GM19397 (cell line): ENCODE measurements around the gene PPP1R16B.

Experiments used
- ATAC-seq: cut with Tn5 transposase; IDR thresholded peaks from one replicate; pipeline ENCODE4 v1.9.1; 2021; ENCODE audit warnings: mild to moderate bottlenecking, moderate library complexity; ENCODE audit not compliant: unreplicated experiment

Gene PPP1R16B

DNA sequence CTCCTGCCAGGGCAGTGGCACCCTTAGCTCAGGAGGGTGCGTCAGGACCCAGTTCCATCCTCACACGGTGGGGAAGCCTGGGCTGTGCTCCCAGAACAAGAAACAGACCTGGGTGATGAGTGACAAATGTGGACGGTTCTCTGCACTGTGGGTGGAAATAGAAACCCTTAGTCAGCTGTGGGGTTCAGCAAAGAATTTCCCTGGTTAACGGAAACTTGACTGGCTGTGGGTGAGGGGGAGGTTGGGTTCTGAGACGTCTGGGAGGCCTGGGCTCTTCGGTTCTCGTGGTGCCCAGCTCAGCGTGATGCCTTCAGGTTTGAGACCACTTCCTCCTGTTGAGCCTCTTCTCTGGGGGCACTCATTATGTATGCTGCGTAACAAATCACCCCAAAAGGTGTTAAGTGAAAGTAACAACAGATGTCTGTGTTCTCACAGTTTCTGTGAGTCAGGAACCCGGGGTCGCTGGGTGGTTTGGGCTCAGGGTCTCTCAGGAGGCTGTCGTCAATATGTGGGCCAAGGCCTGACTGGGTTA, 67.6 kb downstream of the PPP1R16B start:
- peak; percentile 55 for ATAC-seq

DNA sequence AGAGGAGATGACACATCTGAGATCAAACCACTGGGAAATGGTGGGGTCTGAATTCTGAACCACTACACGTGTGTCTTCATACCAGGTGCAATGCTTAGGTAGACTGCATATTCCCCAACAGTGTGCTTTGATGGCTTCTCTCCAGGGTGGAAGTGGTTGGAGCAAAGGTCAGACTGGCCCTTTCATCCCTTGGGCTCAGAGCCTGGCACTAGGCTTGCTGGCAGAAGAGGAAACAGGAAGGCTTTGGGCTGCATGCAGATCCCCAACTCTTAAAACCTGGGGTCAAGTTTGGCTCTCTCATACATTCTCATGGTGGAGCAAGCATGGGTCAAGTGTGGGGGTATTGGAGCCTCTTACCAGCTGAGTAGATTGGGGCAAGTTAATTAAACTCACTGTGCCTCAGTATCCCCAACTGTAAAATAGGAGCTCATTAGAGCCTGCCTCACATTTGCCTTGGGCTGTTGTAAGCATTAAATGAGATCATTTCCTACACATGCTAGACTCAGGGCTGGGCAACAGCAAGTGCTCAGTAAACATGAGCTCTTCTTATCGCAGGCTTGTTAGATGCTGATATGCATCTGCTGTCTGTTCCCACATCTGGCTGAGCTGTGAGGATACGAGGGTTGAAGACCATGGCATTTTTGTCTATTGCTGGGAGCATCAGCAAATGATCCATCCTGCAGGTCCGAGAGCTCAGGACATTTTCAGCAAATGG, 69.1 kb downstream of the PPP1R16B start:
- ATAC-seq: no peak

DNA sequence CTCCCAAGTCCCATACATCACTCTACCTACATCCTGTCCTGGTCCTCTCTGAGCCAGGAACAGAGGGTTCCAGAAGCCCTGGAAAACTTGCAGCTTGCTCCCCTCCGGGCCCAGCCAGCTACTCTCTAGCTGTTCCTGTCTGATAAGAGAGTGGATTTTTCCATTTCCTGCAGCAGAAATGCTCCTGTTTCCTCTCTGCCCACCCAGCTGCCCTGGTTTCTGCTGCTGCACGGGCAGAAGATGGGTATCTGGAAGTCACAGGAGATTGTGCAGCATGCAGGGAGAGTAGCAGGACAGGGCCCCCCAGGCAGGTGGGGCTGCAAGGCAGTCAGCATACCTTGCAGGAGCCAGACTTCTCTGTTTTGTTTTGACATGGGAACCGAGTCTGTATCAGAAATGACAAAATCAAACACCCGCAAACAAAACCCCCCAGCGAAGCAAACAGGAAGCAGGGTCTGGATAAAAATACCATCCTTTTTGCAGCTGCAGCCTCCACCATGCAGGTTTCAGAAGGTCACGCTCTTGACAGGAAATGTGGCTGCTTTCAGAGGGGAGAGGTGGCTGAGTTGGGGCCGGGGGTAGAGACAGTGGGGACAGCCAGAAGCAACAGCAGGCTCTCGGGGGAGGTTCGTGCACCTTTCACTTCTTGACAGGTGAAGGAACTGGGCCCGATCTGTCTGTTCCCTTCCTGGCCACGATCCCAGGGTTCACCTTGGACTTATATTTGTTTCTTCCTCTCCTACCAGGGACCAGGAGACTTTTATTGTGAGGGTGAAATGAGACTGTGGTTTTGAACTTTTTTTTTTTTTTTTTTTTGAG, 69.9 kb downstream of the PPP1R16B start:
- peak; percentile 63 for ATAC-seq

DNA sequence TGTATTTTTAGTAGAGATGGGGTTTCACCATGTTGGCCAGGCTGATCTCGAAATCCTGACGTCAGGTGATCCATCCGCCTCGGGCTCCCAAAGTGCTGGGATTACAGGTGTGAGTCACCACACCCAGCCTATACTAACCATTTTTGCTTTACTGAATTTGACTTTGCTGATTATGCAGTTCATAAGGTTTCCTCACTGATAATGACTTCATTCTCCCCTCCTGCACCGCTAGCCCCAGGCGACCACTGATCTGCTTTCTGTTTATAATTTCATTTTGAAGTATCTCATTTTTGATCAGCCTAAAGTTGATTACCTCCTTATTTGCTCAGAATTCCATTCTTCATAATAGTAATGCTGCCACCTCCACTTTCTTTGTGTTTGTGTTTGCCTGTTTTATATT, 72.0 kb downstream of the PPP1R16B start:
- no peak for ATAC-seq

DNA sequence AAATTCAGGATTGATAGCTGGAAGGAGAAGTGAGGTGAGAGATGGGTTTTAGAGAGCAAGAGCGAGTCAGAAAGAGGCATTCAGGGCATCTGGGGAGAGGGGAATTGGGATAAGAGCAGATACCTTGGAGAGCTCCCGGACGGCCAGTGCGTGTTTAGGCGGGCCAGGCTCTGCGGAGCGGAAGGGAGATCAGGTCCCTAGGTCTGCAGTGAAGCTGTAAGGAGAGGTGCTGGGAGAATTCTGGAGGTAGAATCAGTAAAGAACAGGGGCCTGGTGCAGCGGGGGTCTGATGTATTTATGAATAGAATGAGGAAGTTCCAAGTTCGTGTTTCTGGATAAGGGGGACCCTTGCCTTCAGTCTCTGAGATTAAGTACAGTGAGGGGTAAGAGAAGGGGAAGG, 73.4 kb downstream of the PPP1R16B start:
- ATAC-seq: no peak

DNA sequence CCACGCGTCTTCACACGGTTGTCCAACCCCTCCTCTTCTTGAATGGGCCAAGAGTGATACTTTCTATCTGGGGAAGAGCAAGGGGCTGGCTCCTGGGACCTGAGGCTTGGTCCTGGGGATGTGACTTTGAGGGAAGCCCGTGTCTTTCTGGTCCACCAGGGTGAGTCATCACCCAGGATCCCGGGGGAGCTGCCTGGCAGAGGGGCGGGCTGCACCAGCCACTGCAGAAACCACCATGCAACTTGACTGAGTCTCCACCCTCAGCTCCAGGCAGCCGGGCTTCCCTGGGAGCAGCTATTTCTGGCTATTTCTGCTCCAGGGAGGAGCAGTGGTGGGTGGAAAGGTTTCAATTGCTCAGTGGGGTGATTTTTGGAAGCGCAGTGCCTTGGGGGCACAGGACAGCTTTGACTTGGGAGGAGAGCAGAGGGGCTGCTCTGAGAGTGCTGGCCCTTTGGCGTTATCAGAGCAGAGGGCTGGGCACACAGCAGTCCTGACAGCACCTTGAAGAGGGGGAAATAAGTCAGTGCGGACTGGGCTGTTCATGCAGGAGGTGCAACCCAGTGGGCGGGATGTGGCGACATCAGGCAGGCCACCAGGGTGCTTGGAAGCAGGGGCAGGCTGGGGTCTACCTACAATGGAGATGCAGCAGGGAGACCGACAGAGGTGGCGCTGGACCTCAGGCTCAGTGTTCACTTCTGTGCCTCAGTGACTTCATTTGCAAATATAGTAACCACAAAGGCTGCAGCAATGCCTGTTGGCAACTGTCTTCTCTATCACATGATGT, 75.6 kb downstream of the PPP1R16B start:
- ATAC-seq: no peak

DNA sequence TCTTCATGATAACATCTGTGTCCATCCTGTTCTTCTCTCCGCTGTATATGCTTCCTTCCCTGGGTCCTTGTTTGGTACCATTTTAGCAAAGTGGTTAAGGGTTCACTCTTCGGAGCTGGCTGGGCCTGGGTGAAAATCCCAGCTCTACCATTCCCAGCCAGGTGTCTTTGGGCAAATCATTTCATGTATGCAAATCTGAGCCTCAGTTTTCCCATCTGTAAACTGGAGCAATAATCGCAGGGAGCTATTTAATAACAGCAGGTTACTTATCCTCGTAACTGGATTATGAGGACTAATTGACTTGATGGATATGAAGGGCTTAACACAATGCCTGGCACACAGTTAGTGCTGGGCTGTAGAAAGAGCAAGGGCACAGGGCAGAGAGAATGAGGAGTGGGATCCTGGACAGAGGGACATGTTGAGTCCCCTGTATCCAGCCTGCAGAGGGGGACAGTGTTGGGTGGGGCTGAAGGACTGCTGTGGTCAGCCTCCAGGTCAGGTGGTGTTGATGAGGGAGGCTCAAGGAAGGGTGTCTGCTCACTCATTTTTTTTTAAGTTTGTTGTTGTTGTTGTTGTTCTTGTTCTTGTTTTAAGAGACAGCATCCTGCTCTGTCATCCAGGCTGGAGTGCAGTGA, 76.4 kb downstream of the PPP1R16B start:
- no peak for ATAC-seq

DNA sequence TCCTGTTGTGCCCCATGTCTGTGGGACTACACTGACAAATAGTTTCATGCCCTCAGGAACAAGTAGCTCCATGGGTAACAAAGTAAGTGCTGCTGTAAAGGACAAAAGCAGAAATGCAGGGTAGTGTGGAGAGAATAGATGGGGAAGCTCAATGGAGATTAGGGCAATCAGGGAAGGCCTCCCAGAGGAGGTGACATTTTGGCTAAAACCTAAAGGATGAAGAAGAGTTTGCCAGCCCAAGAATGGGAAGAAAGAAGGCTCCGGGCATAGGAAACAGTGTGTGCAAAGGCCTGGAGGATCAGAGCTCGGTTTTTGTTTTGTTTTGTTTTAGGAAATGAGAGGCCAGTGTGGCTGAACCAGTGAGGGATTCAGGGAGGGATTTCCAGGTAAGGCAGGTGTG, 77.1 kb downstream of the PPP1R16B start:
- ATAC-seq: no peak

DNA sequence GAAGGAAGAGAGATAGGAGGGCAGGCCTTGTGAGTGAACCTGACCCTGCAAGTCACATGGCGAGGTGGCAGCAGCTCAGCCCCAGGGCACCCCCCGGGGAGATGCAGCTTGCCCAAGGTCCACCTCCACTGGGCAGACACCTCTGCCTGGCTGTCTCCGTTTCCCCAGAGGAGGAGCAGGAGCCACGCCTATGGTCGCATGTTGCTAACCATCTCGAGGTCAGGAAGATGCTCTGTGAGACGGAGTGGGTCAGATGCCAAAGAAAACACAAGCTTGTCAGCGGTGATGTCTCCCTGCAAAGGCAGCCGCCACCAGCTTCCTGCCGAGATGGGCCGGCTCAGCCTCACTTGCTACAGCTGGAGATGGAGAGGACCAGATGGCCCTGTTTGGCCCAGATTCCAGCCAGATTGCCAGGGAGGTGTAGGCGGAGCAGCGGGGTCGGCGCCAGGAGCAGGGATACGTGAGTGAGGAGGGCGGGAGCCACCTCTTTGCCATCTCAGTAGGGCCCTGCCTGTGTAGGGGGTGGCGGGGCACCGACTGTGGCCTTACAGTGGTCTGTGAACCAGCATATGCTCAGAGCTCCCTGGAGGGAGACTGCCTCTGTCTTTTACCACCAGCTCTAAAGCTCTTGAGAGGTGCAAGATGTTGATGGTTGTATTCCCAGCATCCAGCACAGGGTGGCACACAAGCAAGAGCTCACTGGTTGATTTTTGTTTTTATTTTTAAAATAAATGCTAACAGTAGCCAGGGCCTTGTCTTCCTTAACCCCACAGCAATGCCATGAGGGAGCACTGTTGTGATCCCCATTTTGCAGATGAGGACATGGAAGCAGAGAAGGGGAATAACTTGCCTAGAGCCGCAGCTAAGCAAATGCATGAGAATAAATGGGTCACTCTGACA, 77.8 kb downstream of the PPP1R16B start:
- no peak for ATAC-seq

DNA sequence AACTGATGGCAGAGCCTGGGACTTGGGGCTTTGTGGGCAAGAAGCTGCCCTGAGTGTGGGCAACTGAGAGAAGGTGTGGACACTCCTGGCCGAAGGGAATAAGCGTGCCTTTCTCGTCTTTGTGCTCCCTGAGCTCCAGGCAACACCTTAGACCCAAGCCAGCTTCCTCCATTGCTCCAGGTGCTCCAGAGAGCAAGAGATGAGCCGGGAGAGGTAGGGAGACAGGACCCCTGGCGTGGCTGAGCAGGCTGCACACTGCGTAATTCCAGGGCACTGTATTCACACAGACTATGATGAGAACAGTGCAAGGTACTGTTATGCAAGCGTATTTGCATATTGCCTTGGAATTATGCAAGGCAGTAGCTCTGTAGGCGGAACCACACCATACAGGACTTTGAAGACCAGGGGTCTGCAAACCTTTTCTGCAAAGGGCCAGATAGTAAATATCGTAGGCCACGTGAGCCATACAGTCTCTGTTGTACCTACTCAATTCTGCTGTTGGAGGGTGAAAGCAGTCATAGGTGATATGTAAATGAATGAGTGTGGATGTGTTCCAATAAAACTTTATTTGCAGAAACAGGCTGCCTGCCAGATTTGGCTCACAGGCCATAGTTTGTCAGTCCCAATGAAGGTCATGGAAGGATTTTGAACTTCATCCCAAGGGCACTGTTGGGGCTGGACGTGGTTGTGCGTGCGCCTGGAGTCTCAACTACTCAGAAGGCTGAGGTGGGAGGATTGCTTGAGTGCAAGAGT, 78.7 kb downstream of the PPP1R16B start:
- no peak for ATAC-seq

DNA sequence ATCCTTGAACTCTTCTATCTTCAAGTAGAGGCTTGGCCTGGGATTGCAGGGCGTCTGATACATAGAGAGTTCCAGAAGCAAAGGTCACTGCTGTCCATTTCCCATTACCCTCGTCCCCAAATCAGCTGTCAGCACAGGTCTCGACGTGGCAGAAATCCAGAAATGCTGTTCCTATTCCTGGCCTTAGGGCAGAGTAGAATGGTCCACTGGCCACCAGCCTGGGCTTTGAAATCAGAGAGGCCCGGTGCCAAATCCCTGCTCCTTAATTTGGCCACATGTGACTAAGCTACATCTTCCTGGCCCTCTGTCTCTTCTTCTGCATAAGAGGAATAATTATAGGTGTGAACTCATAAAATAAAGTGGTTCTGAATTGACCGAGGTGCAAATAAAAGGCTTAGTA, 79.9 kb downstream of the PPP1R16B start:
- no peak for ATAC-seq

DNA sequence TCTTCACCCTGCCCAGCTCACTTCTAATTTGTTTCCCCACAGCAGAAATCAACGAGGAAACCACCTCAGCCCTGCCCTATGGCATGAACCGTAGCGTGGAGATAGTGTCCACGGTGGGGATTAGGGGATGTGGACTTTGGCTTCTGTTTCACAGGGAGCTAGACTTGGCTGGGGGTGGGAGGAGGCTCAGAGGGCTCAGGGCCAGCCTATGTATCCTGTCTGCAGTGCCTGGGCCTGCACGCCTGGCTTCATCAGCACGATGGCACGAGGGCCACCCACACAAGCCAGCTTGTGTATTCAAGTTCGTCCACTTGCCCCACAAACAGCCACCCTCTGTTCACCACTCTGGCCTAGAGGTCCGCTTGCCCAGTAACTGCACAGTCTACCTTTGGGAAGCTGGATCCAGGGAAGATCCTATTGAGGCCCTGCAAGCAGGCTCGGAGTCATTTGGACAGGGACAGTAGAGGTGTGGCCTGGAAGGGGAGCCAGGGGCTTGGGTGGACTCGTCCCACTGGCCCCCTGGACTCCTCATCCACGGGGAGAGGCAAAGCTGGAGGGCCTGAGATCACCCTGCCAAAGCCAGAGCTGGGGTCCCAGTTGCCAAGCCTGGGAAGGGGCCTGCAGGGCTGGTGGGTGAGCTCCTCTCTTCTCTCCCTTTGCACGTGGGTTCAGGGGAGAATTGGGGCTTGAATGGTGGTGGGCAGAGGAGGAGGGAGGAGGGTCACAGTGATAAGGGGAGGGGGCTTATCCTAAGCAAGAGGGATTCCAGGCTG, 82.7 kb downstream of the PPP1R16B start:
- ATAC-seq: no peak

DNA sequence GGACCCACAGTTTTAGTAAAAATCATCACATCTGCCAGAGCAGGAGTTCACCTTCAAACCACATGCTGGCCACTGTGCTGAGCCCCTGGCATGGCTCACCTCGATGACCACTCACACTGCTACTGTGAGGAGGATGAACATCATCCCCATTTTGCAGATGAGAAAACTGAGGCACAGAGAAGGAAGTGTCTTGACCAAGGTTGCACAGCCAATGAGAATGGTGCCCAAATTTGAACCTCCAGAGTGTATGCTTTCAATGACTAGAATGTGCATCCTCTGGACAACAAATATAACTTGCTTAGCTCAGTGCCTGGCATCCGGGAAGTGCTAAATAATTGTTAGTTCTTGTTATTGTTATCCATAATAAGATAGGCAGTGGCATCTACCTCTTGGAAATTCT, 83.6 kb downstream of the PPP1R16B start:
- no peak for ATAC-seq

DNA sequence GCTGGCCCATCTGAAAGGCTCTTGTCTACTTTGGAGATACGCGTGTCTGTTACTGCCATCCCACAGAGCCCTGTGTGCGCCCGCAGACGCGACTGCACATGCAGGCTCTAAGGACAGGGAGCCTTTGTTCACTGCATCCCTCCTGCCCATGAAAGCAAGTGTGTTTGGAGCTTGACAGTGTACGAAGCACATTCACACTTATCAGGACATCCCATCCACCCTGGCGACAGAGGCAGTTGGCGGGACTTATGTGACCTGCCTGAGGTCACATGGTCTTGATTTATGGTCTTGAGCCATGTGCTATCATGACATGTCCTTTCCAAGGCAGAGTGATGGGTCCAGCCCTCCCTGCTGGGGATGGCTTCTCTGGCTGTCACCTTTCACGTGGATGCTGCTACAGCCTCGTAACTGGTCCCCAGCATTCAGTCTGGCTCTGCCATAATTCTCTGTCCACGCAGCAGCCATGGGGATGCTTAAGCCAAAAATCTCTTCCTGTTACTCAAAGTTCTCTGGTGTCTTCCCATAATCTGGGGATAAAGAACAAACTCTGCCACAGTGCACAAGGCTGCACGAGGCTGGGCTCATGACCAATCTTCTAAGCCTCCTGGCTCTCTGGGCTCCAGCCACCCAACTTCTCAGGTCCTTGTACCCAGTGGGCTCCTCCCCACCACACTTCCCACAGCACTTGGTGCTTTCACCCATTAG, 84.4 kb downstream of the PPP1R16B start:
- ATAC-seq: no peak

DNA sequence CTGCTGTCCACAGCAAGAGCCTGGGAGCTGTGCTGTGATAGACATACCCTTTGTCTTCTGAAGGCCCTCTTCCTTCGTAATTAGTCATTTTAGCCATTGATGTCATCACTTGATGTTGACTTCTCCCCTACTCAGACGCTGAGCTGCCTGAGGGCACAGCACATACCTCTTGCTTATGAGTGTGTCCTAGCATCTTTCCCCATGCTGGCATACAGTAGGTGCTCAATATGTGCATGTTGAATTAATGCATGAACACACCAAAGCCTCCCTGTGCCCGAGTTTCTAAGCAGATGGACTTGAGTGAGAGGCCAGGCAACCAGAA, 85.0 kb downstream of the PPP1R16B start:
- no peak for ATAC-seq

DNA sequence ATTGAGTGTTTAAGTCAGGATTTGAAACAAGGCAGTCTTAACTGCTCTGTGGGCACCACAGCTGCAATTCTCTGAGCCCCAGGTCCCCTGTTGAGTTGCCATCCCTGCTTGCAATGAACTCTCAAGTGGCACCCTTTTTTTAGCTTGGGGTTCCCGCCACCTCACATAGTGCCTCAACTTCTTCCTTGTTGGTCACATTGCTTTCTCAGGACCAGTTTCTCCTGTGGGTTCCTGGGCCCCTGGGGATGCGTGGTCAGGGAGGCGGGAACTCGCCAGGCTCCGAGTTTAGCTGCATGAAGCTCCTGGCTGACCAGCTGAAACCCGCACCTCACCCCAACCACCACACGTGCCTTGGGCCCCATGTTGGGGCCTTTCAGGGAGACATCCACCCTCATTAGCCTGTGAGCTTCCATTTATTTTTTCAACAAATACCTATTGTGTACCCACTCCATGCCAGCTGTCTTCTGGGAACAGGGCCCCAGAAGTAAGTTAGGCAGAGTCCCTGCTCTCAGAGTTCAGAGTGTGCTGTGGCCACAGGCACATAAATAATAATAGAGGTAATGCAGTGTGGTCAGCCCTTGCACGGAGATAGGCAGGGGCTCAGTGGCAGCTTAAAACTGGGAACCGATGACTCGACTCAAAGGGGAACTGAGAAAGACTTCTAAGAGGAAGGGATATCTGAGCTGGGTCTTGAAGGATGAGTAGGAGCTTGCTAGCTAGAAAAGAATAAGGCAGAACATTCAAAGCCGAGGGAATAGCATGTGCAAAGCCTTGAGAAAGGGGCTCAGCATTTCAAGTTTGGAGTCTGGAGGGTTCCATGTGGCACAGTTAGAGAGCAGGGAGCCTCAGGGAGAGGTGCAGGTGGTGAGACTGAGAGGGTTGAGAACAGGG, 86.8 kb downstream of the PPP1R16B start:
- no peak for ATAC-seq

DNA sequence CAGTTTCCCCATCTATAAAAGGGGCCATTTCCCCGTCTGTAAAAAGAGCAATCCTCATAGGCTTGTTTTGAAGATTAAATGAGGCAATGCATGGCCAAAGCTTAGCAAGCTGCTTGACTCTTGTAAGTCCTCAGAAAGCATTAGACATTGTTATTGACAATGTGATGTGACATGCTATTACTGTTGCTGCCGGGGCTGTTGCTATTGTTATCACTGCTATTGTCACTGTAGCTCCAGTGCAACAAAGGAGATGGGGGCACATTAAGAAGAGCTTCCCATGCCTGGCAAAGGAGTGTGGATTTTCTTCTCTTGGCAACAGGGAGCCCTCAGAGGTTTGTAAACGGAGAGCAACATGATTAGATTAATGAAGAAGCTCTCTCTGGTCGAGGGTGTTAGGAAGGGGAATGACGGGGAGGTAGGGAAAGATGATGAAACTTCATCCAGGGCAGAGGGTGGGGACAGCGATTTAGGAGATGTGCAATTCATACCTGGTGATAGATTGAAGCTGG, 87.6 kb downstream of the PPP1R16B start:
- ATAC-seq: no peak
